Measurements from ENCODE around the gene PLK3.
"Not testable (repeated sequence)": the region's sequence is repeated elsewhere in the genome, so short reads cannot be mapped to it uniquely, and the experiment has no call there.

PLK3 gene

DNA sequence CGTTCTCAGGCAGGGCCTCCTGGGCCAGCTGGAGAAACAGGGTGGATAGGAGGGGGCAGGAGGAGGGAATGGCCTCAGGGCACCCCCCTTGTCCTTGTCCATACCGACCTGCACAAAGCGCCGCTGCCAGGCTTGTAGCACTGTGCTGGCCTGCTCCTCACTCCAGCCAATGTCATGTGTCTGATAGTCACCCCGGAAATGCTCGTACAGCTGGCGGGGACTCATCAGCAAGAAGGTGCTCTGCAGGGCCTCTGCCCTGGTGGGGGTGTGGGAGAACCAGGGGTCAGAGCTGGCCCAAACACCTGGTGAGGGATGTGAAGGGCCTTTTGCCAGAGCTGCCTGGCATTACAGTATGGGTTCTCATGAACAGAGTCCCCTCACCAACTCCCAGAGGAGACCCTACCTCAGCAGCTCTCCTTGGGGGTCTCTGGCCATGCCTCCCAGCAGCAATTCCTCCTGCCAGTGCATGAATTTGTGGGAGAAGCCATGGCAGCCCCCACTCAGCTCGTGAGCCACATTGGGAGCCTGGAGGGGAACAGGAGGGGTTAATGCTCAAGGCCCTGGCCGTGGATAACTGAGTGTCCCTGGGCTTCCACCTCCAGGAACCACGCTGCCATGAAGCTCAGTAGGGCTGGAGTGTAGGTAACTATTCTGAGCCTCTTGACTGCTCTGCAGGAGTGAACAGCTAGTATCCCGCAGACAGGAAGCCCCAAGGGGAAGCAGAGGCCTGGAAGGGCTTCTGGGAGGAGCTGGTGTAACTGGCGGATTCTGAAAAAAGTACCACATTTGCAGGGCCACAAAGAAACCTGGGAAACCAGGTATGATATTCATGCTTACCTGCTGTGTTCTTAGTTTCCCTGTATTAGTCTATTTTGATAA lies 29.6 kb downstream of the PLK3 start:
- no peak for DNase-seq

DNA sequence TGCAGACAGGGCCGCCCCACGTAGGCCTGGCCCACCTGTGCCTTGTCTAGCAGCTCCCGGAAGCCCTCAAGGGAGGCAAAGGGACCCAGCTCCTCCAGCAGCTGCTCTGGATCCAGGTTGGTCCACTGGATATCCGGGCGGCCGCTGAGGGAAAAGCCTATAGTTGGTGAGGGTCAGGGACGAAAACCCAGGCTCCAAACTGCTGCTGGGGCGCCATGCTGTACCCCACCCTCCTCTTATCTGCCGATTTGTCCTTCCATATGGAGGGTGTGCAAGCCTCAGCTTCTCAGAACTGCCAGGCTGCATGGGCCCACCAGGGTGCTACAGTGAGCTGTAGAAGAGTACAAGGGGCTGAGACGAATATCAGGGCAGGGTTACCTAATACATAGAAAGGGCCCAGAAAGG lies 30.7 kb downstream of the PLK3 start:
- no peak for DNase-seq

- DNase-seq = no peak
Observed at GRCh38 chr1:44831516-44831915, 31.3 kb downstream of the PLK3 start.

DNA sequence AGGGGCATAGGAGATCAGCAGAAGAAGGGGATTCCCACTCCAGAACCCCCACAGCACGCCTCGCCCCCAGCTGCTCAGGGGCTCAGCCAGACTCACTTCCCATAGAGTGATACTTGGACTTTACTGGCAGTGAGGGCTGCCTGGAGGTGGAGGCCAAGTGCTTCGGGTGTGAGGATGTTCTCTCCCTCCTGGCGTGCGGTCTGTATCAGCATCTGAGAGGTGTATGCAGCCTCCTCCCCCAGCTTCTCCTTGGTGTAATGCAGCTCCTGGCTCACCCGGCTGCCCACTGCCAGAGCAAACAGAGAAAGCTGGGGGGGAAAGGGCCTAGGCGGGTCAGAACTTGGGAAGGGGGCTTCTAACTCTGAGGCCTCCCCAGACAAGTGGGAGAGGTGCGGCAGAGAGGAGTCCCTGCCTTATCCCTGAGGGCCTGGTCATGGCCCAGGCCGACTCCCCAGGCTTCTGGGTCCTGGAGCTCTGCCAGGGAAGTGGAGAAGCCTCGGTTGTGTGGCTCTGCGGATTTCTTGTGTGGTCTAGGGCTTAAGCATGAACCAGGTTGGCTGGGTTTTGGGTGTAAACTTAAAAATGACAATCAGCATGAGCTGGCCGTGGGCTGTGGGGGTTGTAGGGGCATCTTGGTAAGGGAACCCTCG lies 32.0 kb downstream of the PLK3 start:
- DNase-seq = no peak

GRCh38 chr1:44834328-44834727 lies 34.2 kb downstream of the PLK3 start:
- DNase-seq = no peak

- peak; percentile 93 for DNase-seq
Observed at GRCh38 chr1:44835738-44836675, 35.8 kb downstream of the PLK3 start.

DNA sequence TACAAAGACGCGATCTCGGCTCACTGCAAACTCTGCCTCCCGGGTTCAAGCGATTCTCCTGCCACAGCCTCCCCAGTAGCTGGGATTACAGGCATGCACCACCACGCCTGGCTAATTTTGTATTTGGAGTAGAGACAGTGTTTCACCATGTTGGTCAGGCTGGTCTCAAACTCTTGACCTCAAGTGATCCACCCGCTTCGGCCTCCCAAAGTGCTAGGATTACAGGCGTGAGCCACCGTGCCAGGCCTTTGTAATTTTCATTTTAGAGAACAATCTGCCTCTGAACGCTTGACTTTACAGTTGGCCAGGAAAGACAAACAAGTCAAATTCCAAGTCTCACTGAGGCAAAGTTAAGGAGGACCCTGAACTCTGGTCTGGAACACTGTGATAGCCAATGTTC lies 38.1 kb downstream of the PLK3 start:
- DNase-seq = not testable (repeated sequence)

GRCh38 chr1:44839576-44839975 lies 39.4 kb downstream of the PLK3 start:
- no peak for DNase-seq

GRCh38 chr1:44842486-44842861 lies 42.3 kb downstream of the PLK3 start:
- no peak for DNase-seq

GRCh38 chr1:44842862-44843655 lies 42.9 kb downstream of the PLK3 start, which contains the start of gene PTCH2:
Gene PTCH2, minus strand, starts transcription at chr1:44843253. Its CDS starts 321 bp downstream, at chr1:44842932.
- DNase-seq = peak; percentile 68

- DNase-seq = no peak
Observed at GRCh38 chr1:44846985-44847384, 46.8 kb downstream of the PLK3 start.

DNA sequence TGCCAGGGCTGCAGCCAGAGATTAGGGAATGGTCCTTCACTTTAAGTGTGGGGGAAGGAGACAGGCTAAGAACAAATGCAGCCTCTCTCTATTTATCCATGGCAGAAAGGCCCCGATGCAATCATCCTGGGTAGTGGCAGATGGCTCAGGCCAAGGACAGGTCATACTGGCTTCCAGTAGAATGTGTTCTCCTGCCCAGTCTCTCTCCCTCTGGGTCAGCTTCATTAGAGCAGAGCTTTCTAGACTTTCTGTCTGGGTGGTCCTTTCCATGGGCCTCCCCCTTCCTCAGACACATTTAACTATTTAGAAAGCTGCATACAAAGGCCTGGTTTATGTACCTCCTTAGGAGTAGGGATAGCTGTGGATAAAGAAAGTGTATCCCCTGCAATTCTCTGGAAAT lies 47.7 kb downstream of the PLK3 start:
- DNase-seq = no peak

DNA sequence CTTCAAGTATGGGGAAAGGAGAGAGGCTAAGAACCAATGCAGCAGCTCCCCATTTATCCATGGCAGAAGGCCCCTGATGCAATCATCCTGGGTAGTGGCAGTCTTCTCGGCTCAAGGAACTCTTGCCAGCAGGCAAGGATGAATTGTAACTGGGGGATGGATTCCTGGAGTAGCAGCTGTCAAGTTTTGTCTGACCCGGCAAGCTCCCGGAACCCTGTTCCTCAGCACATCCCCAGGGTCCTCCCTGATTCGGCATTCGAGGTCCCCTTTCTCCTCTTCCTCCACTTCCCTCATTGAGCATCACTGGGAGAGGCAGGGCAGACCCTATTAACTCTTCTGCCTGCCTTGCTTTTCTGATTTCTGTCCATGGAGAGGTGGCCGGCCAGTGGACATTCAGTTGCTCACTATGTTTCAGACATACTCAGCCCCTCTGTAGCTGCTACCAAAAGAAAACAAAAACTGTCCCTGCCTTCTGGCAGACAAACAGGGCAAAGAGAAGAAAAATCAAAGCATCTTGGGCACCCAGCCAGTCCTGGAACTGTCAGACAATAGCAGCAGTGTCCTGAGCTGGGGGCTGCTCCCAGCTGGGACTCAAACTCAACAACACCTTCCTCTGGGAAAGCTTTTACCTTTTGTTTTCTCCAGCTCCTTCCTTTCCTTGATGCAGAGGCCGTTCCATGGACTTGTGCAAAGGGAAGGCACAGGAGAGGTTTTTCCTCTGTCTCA lies 48.4 kb downstream of the PLK3 start:
- no peak for DNase-seq

GRCh38 chr1:44849575-44850132 lies 49.5 kb downstream of the PLK3 start:
- no peak for DNase-seq

DNA sequence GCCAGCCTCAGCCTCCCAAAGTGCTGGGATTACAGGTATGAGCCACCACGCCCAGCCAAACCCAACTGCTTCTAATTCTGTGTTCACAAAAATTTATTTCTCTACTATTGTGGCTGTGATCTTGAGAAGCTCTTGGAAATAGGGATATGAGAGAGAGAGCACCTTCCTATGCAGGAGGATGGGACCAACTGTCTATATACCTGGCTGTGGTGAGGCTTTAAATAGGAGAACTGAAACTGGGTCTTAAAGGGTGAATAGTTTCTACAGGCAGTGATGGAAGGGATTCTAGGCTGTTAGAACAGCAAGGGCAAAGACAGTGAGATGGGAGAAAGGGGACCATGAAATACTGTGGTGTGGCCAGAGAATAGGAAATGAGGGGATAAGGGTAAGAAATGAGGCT lies 51.1 kb downstream of the PLK3 start:
- DNase-seq = no peak

DNA sequence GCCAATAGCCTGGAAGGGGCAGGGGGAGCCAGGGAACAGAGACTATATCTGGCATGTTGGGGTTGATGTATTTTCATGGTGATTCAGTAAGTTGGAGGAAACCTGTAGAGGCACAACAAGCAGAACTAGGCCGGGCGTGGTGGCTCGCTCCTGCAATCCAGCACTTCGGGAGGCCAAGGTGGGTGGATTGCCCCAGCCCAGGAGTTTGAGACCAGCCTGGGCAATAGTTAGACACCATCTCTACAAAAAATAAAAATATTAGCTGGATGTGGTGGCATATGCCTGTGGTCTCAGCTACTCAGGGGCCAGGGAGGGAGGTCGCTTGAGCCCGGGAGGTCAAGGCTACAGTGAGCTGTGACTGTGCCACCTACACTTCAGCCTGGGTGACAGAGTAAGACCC lies 53.0 kb downstream of the PLK3 start:
- DNase-seq = no peak

DNA sequence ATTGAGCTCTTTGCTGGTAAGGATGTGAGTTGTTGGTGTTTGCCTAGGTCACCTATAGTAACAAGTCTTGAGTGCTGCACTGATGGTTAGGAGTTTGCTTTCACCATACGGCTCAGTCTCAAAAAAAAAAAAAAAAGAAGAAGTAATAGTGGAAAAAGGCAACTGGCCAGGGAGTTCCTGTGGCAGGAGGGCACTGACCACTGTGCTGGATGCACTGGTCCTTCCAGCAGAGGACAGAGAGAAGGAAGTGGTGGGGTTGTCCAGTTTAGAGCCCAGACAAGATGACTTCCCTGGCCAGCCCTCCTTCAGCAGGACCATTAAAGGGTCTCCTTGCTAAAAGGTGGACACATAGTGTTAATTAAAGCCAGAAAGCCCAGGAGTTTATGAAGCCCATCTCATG lies 54.8 kb downstream of the PLK3 start:
- no peak for DNase-seq
